K562 (cell line): ENCODE measurements around the gene FXYD1. TPM values are rescaled to one million over a fixed set of nuclear protein-coding genes. Genes with fewer than 3 reads are reported as not detected.

Source experiments
- CC2D1A ChIP-seq: fragments of 450-650 bp; IDR thresholded peaks from 2 replicates; pipeline ENCODE4 v1.6.1; 2017; ENCODE audit warnings: mild to moderate bottlenecking
- CCNT2 ChIP-seq: IDR thresholded peaks from 2 replicates; pipeline ENCODE4 v1.6.1; 2011; ENCODE audit warnings: borderline replicate concordance, low read depth, mild to moderate bottlenecking, moderate library complexity, mixed read lengths, low read length; ENCODE audit not compliant: insufficient read length; ENCODE audit errors: extremely low read depth
- SMARCB1 ChIP-seq: IDR thresholded peaks from 2 replicates; pipeline ENCODE4 v1.6.1; 2011; ENCODE audit warnings: improper control_type of control experiment, low read depth; ENCODE audit not compliant: insufficient read length
- TAF7 ChIP-seq: fragments of 450-650 bp; IDR thresholded peaks from 2 replicates; pipeline ENCODE4 v1.6.1; 2016; ENCODE audit warnings: missing genetic modification characterization, missing compliant biosample characterization
- U2AF2 ChIP-seq: fragments of 200-400 bp; formaldehyde crosslinking; optimal IDR thresholded peaks from 2 replicates; pipeline ENCODE3; 2017; ENCODE audit warnings: low read depth, mild to moderate bottlenecking, low read length
- ZNF121 ChIP-seq: sonication (generic); formaldehyde crosslinking; conservative IDR thresholded peaks from 2 replicates; pipeline ENCODE4 v1.8.0; 2022; ENCODE audit warnings: missing genetic modification reagents
- ZNF217 ChIP-seq: sonication (generic); formaldehyde crosslinking; IDR thresholded peaks from 2 replicates; pipeline ENCODE4 v1.8.0; 2022; ENCODE audit warnings: mild to moderate bottlenecking, missing genetic modification reagents
- ZNF24 ChIP-seq: fragments of 450-650 bp; IDR thresholded peaks from 2 replicates; pipeline ENCODE4 v1.6.1; 2016
- ZNF384 ChIP-seq: IDR thresholded peaks from 2 replicates; pipeline ENCODE4 v1.6.1; 2012; ENCODE audit warnings: low read depth, low read length, improper control_type of control experiment
- ZNF561 ChIP-seq: fragments of 450-650 bp; formaldehyde crosslinking; conservative IDR thresholded peaks from 2 replicates; pipeline ENCODE4 v1.4.0; 2020; ENCODE audit warnings: mild to moderate bottlenecking, moderate library complexity
- polyA plus RNA-seq, 8 experiments: library from polyadenylated mRNA; depleted of rRNA in 4 of 8; stranded (reverse) in 5 of 8; unstranded in 3 of 8; fragments of >200 nt; fragmentation: Nextera tagmentation in 2 of 8; fragmentation: Illumina TruSeq in 1 of 8; extraction: Ambion mirVana in 2 of 8; extraction: Trizol in 1 of 8; gene quantifications; 2 replicates each; pipeline versions ENCODE4 v1.2.1 to v1.2.3, GENCODE V29; 2011 to 2014; ENCODE audit warnings: inconsistent platforms in 1 of 8, missing spikeins in 1 of 8
- total RNA-seq, 7 experiments: library from RNA; depleted of rRNA in 6 of 7; stranded (reverse); fragments of >200 nt in 6 of 7; fragmentation: Illumina TruSeq in 2 of 7; extraction: Trizol in 2 of 7; gene quantifications; 2 replicates each; pipeline versions ENCODE4 v1.2.1 to v1.2.3, GENCODE V29; 2011 to 2021; ENCODE audit warnings: low replicate concordance in 1 of 7
- TF ChIP-seq, protein P1 (sequence below), 2 experiments: fragments of 450-650 bp; formaldehyde crosslinking in 1 of 2; IDR thresholded peaks; 2 replicates each; pipeline versions ENCODE4 v1.4.0 to v1.6.1; 2014 to 2020; ENCODE audit warnings: mild to moderate bottlenecking in 2 of 2, borderline replicate concordance in 1 of 2, low read depth in 1 of 2
- TF ChIP-seq, protein P2 (sequence below), 2 experiments: IDR thresholded peaks; 2 replicates each; pipeline ENCODE4 v1.6.1; 2012; ENCODE audit warnings: improper control_type of control experiment in 2 of 2, low read depth in 2 of 2, low read length in 2 of 2, borderline replicate concordance in 1 of 2
- TF ChIP-seq, protein P3 (sequence below): fragments of 250-450 bp; sonication (Bioruptor Pico); IDR thresholded peaks from 2 replicates; pipeline ENCODE4 v1.4.0; 2020; ENCODE audit warnings: mild to moderate bottlenecking, moderate library complexity, borderline replicate concordance

Gene FXYD1
- total and polyA plus RNA-seq, 9 of the 15 experiments (the other 6 are each of a cell fraction or from before 2014, with no cell fraction given) = 0.40 to 3.2 (median 1.8) TPM; not detected in 3

DNA sequence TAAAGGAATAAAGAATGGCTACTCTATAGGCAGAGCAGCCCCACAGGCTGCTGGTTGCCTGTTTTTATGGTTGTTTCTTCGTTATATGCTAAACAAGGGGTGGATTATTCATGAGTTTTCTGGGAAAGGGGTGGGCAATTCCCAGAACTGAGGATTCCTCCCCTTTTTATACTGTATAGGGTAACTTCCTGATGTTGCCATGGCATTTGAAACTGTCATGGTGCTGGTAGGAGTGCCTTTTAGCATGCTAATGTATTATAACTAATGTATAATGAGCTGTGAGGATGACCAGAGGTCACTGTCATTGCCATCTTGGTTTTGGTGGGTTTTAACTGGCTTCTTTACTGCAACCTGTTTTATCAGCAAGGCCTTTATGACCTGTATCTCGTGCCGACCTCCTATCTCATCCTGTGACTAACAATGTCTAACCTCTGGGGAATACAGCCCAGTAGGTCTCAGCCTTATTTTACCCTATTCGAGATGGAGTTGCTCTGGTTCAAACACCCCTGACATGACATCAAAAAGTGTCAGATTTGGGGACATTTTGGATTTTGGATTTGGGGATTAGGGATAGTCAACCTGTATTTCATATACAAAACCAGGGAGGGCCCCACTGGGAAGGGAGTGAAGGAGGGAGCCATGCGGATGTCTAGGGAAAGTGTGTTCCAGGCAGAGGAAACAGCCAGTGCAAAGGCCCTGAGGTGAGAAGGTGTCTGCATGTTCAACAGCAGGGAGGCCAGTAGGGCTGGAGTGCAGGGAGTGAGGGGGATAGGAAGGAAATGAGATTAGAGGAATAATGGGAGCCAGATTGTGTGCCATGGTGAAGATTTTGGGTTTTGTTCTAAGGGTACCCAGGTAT is 26.8 kb downstream of the FXYD1 start (continued):
- TF ChIP-seq ZNF561 (CRISPR knock-in tag) (peak; percentile 81; the same call in 1 of the 2 replicates), ZNF121 (CRISPR knock-in tag) (no peak), CC2D1A (no peak), ZNF24 (no peak), ZNF384 (no peak), TAF7 (tag) (peak; percentile 54), SMARCB1 (no peak), U2AF2 (no peak), CCNT2 (no peak), ZNF217 (CRISPR knock-in tag) (no peak)
- TF ChIP-seq, protein P1, sequence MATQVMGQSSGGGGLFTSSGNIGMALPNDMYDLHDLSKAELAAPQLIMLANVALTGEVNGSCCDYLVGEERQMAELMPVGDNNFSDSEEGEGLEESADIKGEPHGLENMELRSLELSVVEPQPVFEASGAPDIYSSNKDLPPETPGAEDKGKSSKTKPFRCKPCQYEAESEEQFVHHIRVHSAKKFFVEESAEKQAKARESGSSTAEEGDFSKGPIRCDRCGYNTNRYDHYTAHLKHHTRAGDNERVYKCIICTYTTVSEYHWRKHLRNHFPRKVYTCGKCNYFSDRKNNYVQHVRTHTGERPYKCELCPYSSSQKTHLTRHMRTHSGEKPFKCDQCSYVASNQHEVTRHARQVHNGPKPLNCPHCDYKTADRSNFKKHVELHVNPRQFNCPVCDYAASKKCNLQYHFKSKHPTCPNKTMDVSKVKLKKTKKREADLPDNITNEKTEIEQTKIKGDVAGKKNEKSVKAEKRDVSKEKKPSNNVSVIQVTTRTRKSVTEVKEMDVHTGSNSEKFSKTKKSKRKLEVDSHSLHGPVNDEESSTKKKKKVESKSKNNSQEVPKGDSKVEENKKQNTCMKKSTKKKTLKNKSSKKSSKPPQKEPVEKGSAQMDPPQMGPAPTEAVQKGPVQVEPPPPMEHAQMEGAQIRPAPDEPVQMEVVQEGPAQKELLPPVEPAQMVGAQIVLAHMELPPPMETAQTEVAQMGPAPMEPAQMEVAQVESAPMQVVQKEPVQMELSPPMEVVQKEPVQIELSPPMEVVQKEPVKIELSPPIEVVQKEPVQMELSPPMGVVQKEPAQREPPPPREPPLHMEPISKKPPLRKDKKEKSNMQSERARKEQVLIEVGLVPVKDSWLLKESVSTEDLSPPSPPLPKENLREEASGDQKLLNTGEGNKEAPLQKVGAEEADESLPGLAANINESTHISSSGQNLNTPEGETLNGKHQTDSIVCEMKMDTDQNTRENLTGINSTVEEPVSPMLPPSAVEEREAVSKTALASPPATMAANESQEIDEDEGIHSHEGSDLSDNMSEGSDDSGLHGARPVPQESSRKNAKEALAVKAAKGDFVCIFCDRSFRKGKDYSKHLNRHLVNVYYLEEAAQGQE (IDR thresholded peaks at IDR 0.05; ENCODE audit: borderline replicate concordance) = peak; percentile 48
- TF ChIP-seq, protein P1 (CRISPR knock-in tag; IDR thresholded peaks at IDR 0.05; ENCODE audit: low read depth) = 0 out of 2 replicates have a peak, but pooled peaks have one; percentile 42
- TF ChIP-seq, protein P2, sequence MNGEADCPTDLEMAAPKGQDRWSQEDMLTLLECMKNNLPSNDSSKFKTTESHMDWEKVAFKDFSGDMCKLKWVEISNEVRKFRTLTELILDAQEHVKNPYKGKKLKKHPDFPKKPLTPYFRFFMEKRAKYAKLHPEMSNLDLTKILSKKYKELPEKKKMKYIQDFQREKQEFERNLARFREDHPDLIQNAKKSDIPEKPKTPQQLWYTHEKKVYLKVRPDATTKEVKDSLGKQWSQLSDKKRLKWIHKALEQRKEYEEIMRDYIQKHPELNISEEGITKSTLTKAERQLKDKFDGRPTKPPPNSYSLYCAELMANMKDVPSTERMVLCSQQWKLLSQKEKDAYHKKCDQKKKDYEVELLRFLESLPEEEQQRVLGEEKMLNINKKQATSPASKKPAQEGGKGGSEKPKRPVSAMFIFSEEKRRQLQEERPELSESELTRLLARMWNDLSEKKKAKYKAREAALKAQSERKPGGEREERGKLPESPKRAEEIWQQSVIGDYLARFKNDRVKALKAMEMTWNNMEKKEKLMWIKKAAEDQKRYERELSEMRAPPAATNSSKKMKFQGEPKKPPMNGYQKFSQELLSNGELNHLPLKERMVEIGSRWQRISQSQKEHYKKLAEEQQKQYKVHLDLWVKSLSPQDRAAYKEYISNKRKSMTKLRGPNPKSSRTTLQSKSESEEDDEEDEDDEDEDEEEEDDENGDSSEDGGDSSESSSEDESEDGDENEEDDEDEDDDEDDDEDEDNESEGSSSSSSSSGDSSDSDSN (IDR thresholded peaks at IDR 0.05; ENCODE audit: borderline replicate concordance in 1 of 2, low read depth in 2 of 2, low read length in 2 of 2) = no peak
- TF ChIP-seq, protein P3, sequence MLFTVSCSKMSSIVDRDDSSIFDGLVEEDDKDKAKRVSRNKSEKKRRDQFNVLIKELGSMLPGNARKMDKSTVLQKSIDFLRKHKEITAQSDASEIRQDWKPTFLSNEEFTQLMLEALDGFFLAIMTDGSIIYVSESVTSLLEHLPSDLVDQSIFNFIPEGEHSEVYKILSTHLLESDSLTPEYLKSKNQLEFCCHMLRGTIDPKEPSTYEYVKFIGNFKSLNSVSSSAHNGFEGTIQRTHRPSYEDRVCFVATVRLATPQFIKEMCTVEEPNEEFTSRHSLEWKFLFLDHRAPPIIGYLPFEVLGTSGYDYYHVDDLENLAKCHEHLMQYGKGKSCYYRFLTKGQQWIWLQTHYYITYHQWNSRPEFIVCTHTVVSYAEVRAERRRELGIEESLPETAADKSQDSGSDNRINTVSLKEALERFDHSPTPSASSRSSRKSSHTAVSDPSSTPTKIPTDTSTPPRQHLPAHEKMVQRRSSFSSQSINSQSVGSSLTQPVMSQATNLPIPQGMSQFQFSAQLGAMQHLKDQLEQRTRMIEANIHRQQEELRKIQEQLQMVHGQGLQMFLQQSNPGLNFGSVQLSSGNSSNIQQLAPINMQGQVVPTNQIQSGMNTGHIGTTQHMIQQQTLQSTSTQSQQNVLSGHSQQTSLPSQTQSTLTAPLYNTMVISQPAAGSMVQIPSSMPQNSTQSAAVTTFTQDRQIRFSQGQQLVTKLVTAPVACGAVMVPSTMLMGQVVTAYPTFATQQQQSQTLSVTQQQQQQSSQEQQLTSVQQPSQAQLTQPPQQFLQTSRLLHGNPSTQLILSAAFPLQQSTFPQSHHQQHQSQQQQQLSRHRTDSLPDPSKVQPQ (CRISPR knock-in tag) = peak; percentile 59; the same call in 1 of the 2 replicates
